ENCODE data around the gene RNF150. TPM values are rescaled to one million over a fixed set of nuclear protein-coding genes. Genes with fewer than 3 reads are reported as not detected.
A peak's percentile ranks its signal among the peaks of the same experiment; 100 is the strongest.

RNF150 gene
- total RNA-seq, 4 donors from 2014 or later: 9.7 to 58.2 (median 36.6) TPM

GRCh38 chr4:140851804-140852203 lies 281.5 kb downstream of the RNF150 start:
- H3K27ac ChIP-seq: no peak overlapping the region
- no peak for DNase-seq
- no peak for TF ChIP-seq CTCF (IDR thresholded peaks at IDR 0.05)
- H3K4me1 ChIP-seq: no peaks in the 10 kb centered on the region
- intact Hi-C loops (cut with DNase I; ENCODE audit: low total_unique reads): no loop called here
- no peak overlapping the region for H3K4me3 ChIP-seq
- H3K36me3 ChIP-seq: no peaks in the 10 kb centered on the region
- no peaks in the 10 kb centered on the region for H3K27me3 ChIP-seq
- no peaks in the 10 kb centered on the region for H3K9me3 ChIP-seq

GRCh38 chr4:140851032-140851636 lies 282.1 kb downstream of the RNF150 start:
- intact Hi-C loops (cut with DNase I; ENCODE audit: low total_unique reads): no loop called here
- DNase-seq: peak; percentile 26 to 57
- TF ChIP-seq POLR2A (IDR thresholded peaks at IDR 0.05): no peak
- TF ChIP-seq CTCF (IDR thresholded peaks at IDR 0.05): peak; percentile 74 to 90 (median 82)

GRCh38 chr4:140849526-140849925 lies 283.7 kb downstream of the RNF150 start:
- TF ChIP-seq POLR2A (IDR thresholded peaks at IDR 0.05) (no peak), CTCF (IDR thresholded peaks at IDR 0.05) (no peak)
- Histone ChIP-seq H3K4me1 (no peaks in the 10 kb centered on the region), H3K9me3 (no peaks in the 10 kb centered on the region), H3K27ac (no peak overlapping the region), H3K27me3 (no peaks in the 10 kb centered on the region), H3K36me3 (no peaks in the 10 kb centered on the region), H3K4me3 (no peak overlapping the region)
- intact Hi-C loops (cut with DNase I; ENCODE audit: low total_unique reads): loop anchor here (10.0 kb wide), 1 partner anchor 485 kb away; no protein-coding TSS in a partner anchor
- no peak for DNase-seq

More at GRCh38 chr4:140851032-140851636, 282.1 kb downstream of the RNF150 start:
- Histone ChIP-seq H3K36me3 (no peaks in the 10 kb centered on the region), H3K27ac (no peak overlapping the region), H3K9me3 (no peaks in the 10 kb centered on the region), H3K27me3 (no peaks in the 10 kb centered on the region), H3K4me3 (no peak overlapping the region), H3K4me1 (no peaks in the 10 kb centered on the region)

GRCh38 chr4:140846736-140847135 lies 286.5 kb downstream of the RNF150 start:
- no peak for TF ChIP-seq POLR2A (IDR thresholded peaks at IDR 0.05)
- no peak for TF ChIP-seq CTCF (IDR thresholded peaks at IDR 0.05)
- no peak for DNase-seq

GRCh38 chr4:140844061-140844460 lies 289.2 kb downstream of the RNF150 start:
- Histone ChIP-seq H3K4me3 (no peak overlapping the region), H3K27me3 (no peaks in the 10 kb centered on the region), H3K9me3 (no peaks in the 10 kb centered on the region), H3K36me3 (no peaks in the 10 kb centered on the region), H3K4me1 (no peaks in the 10 kb centered on the region), H3K27ac (no peak overlapping the region)
- TF ChIP-seq CTCF (IDR thresholded peaks at IDR 0.05): no peak
- no peak for DNase-seq
- intact Hi-C loops (cut with DNase I; ENCODE audit: low total_unique reads): loop anchor here (10.0 kb wide), 1 partner anchor 479 kb away; no protein-coding TSS in a partner anchor

More at GRCh38 chr4:140846736-140847135, 286.5 kb downstream of the RNF150 start:
- no peak overlapping the region for H3K4me3 ChIP-seq
- intact Hi-C loops (cut with DNase I; ENCODE audit: low total_unique reads): loop anchor here (10.0 kb wide), 1 partner anchor 482 kb away; no protein-coding TSS in a partner anchor
- H3K27ac ChIP-seq: no peak overlapping the region
- no peaks in the 10 kb centered on the region for H3K9me3 ChIP-seq
- no peaks in the 10 kb centered on the region for H3K36me3 ChIP-seq
- H3K27me3 ChIP-seq: no peaks in the 10 kb centered on the region
- no peaks in the 10 kb centered on the region for H3K4me1 ChIP-seq

Measured in uterus (tissue), 4 donors.